Measurements from ENCODE around the gene TIMM8A.

DNA sequence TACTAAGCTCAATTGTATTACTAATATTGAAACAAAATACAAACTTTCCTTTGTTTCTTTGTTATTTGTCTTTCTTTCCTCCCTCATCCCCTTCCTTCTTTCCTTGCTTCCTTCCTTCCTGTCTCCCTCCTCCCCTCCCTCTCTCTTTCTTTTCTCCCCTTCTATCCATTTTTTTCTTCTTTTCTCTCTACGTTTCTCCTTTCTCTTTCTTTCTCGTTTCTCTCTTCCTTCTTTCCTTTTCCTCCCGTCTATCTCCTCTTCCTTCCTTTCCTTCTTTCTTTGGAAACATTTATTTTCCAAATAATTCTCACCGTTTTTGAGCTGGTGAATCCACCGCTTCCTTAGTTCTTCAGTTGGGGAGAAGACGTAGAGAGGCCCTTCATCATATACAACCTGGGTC lies 21.1 kb upstream of the TIMM8A start:
- TF ChIP-seq POLR2AphosphoS5 (IDR thresholded peaks at IDR 0.05; ENCODE audit: low read depth, low read length) = no peak
- no peak for TF ChIP-seq POLR2A (IDR thresholded peaks at IDR 0.05; ENCODE audit: low read depth, low read length)
- TF ChIP-seq POU2F2 (IDR thresholded peaks at IDR 0.05; ENCODE audit: low read depth, low read length) = no peak
- TF ChIP-seq SPI1 (IDR thresholded peaks at IDR 0.05; ENCODE audit: low read depth, low read length) = no peak
- no peak for TF ChIP-seq TAF1 (IDR thresholded peaks at IDR 0.05; ENCODE audit: low read depth, low read length)
- TF ChIP-seq PAX5 (IDR thresholded peaks at IDR 0.05; ENCODE audit: insufficient read depth, low read length, severe bottlenecking) = no peak
